GM12875 (cell line): ENCODE results near the gene SPAAR.
A peak's percentile ranks its signal among the peaks of the same experiment; 100 is the strongest.

Source experiments
- H3K4me3 ChIP-seq: one replicate; pipeline ENCODE4 v1.5.1; 2011; ENCODE audit warnings: low read depth, low read length, control low read depth
- TF ChIP-seq, protein P1 (sequence below): IDR thresholded peaks from 2 replicates; pipeline ENCODE4 v1.5.1; 2011; ENCODE audit warnings: low read depth, mild to moderate bottlenecking, control low read depth, inconsistent platforms, low read length, moderate library complexity, borderline replicate concordance; ENCODE audit not compliant: insufficient read depth

The SPAAR gene

GRCh38 chr9:35952526-35953191, 43.4 kb downstream of the SPAAR start:
- H3K4me3 ChIP-seq = no peak overlapping the region
- TF ChIP-seq, protein P1, sequence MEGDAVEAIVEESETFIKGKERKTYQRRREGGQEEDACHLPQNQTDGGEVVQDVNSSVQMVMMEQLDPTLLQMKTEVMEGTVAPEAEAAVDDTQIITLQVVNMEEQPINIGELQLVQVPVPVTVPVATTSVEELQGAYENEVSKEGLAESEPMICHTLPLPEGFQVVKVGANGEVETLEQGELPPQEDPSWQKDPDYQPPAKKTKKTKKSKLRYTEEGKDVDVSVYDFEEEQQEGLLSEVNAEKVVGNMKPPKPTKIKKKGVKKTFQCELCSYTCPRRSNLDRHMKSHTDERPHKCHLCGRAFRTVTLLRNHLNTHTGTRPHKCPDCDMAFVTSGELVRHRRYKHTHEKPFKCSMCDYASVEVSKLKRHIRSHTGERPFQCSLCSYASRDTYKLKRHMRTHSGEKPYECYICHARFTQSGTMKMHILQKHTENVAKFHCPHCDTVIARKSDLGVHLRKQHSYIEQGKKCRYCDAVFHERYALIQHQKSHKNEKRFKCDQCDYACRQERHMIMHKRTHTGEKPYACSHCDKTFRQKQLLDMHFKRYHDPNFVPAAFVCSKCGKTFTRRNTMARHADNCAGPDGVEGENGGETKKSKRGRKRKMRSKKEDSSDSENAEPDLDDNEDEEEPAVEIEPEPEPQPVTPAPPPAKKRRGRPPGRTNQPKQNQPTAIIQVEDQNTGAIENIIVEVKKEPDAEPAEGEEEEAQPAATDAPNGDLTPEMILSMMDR = no peak

DNA sequence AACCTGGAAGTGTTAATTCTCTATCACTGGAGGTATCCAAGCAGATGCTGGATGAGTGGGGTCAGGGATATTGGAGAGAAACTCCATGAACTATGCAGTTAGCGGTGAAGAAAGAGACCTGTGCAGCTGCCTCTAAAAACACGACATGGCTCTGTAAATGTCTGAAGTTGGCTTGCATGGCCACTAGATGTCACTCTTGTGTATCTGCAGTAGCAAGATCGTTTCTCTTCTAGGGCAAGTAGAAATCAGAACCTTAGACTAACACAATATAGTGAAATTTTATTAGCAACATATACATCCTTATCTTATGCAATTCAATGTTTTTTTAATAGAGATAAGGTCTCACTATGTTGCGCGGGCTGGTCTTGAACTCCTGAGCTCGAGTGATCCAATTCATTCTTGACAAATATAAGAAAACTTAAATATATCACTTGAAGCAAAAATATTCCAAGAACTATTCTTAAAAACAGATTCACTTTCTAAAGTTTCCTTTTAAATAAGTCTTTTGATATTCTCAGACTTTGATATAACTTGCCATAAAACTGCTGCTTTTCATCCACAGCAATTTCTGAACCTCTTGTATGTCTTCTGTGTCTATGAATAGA, 45.8 kb downstream of the SPAAR start:
- TF ChIP-seq, protein P1 = peak; percentile 71
- H3K4me3 ChIP-seq = no peak overlapping the region

DNA sequence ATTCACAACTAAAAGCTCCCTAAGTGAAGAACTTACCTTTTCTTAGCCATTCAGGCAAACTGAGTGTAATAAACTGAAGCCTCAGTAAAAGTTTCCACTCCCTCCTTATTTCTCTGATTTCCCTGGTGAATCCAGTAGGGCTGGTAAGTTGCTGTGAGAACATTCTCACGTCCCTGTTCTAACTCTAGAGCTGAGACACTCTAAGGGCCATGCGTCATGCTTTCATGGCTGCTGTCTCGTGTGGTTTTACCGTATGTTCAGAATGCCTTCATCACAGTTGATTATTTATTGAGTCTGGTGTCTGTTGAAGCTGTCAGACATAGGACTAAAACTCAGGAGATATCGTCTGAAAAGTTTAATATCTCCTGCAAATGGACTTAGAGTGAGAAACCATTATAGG, 47.4 kb downstream of the SPAAR start:
- H3K4me3 ChIP-seq = no peak overlapping the region
- TF ChIP-seq, protein P1 = no peak

GRCh38 chr9:35958104-35958837, 49.0 kb downstream of the SPAAR start, which contains the start of gene OR2S2:
TSS of gene OR2S2 (minus strand) at chr9:35958154. CDS start at chr9:35958098, 56 bp downstream.
- H3K4me3 ChIP-seq = no peak within 1 kb of the TSS
- TF ChIP-seq, protein P1 = no peak

DNA sequence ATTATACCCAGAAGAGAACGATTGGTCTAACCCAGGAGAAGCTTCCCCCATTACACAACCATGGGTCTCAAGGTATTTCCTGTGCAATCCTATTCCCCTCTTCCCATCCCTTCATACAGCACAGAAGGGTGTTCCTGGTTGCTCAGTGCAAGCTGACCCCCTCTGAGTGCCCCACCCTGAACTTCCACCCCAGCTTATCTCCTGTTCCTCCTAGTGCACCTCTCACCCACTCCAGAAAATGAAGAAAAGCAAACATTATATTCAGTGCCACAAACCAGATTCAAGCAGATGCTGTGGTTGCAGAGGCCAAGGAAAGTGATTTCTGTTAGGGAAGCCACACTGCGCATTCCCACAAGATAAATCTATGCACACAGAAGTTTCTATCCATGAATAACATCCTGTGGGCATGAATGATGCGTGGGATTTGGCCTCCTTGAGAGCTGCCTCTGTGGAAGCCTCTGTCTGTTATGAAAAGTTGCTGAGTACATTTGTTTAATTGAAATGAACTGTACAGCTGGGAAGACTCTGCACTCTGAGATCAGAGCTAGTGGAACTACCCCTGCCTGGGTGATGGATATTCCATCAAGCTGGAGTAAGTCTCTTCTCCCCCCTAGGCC, 50.9 kb downstream of the SPAAR start:
- no peak overlapping the region for H3K4me3 ChIP-seq
- TF ChIP-seq, protein P1 = no peak
